Spleen (tissue), 7 donors: ENCODE measurements around the gene PLK3.

Experiments used
- CTCF ChIP-seq, 11 experiments: fragments of 200-600 bp in 7 of 11; fragments of 450-650 bp in 4 of 11; sonication (generic) in 4 of 11; IDR thresholded peaks in 8 of 11; conservative IDR thresholded peaks in 3 of 11; 1 replicate in 7 of 11; 2 replicates in 4 of 11; pipeline versions ENCODE4 v1.4.0 to v1.8.0; 2016 to 2021; ENCODE audit warnings: antibody characterized with exemption in 11 of 11, inconsistent platforms in 4 of 11, mild to moderate bottlenecking in 1 of 11
- POLR2A ChIP-seq, 3 donors: fragments of 450-650 bp; IDR thresholded peaks; one replicate each; pipeline ENCODE4 v1.5.1; 2017; ENCODE audit warnings: antibody characterized with exemption in 3 of 3, mild to moderate bottlenecking in 1 of 3
- POLR2AphosphoS5 ChIP-seq, 3 donors: sonication (generic); formaldehyde crosslinking; IDR thresholded peaks; one replicate each; pipeline ENCODE4 v1.5.1; 2017; ENCODE audit warnings: antibody characterized with exemption in 3 of 3
- donor health status: DM: no; HTN: no; CAD: no; lungs with moderate emphysema.
- donor health status: DM: no; HTN: no; CAD: no.
- donor health status: DM: no; HTN: no; CAD: no.

- TF ChIP-seq CTCF (IDR thresholded peaks at IDR 0.05 in 8 of 11, conservative IDR thresholded peaks at IDR 0.05 in 3 of 11): no peak
- TF ChIP-seq POLR2A (IDR thresholded peaks at IDR 0.05): no peak
- peak in 1 of 3 donors; percentile 57 for TF ChIP-seq POLR2AphosphoS5 (IDR thresholded peaks at IDR 0.05)
Observed at GRCh38 chr1:44805311-44806024, 5.3 kb downstream of the PLK3 start.
